Astrocyte (in vitro differentiated cells and primary cell): Measurements from ENCODE around the gene CDC26. TPM values are rescaled to one million over a fixed set of nuclear protein-coding genes. Genes with fewer than 3 reads are reported as not detected.

Experiments
- DNase-seq: peaks from one replicate; pipeline ENCODE4 v3.0.0-alpha.2; 2010; ENCODE audit warnings: low read depth
- FAIRE-seq: peaks from 2 replicates; lab custom pipeline; 2011; peaks lifted over from hg19 to GRCh38; lab: Jason Lieb, UNC
- H2AFZ ChIP-seq: 2 replicates; pipeline ENCODE4 v1.6.0; 2012; ENCODE audit warnings: low read depth, low read length, inconsistent platforms
- H3K27ac ChIP-seq: 2 replicates; pipeline ENCODE4 v1.5.1; 2011; ENCODE audit warnings: low read depth, low read length, inconsistent platforms
- H3K27me3 ChIP-seq: 2 replicates; pipeline ENCODE4 v1.6.0; 2011; ENCODE audit warnings: low read length, inconsistent platforms; ENCODE audit not compliant: insufficient read depth
- H3K36me3 ChIP-seq: 2 replicates; pipeline ENCODE4 v1.5.1; 2011; ENCODE audit warnings: low read length, inconsistent platforms; ENCODE audit not compliant: insufficient read depth
- H3K4me1 ChIP-seq: 2 replicates; pipeline ENCODE4 v1.5.1; 2011; ENCODE audit warnings: low read length, inconsistent platforms; ENCODE audit not compliant: insufficient read depth
- H3K4me2 ChIP-seq: 2 replicates; pipeline ENCODE4 v1.6.0; 2012; ENCODE audit warnings: low read length, inconsistent platforms
- H3K4me3 ChIP-seq: 2 replicates; pipeline ENCODE4 v1.5.1; 2011; ENCODE audit warnings: low read depth, mild to moderate bottlenecking, low read length, inconsistent platforms; ENCODE audit not compliant: insufficient read depth
- H3K79me2 ChIP-seq: 2 replicates; pipeline ENCODE4 v1.6.0; 2012; ENCODE audit warnings: mild to moderate bottlenecking, low read length, inconsistent platforms; ENCODE audit not compliant: insufficient read depth
- H3K9ac ChIP-seq: 2 replicates; pipeline ENCODE4 v1.6.0; 2012; ENCODE audit warnings: mild to moderate bottlenecking, low read length, inconsistent platforms
- H3K9me3 ChIP-seq: 2 replicates; pipeline ENCODE4 v1.5.1; 2012; ENCODE audit warnings: low read depth, mild to moderate bottlenecking, low read length, inconsistent platforms; ENCODE audit not compliant: insufficient read depth
- H4K20me1 ChIP-seq: 2 replicates; pipeline ENCODE4 v1.6.0; 2012; ENCODE audit warnings: low read length, inconsistent platforms; ENCODE audit not compliant: insufficient read depth
- H3K27ac Mint-ChIP-seq: one replicate; pipeline ENCODE4 v1.8.0; 2021; ENCODE audit warnings: mild to moderate bottlenecking, mixed read lengths; ENCODE audit not compliant: unreplicated experiment
- H3K27me3 Mint-ChIP-seq: one replicate; pipeline ENCODE4 v1.8.0; 2021; ENCODE audit warnings: low read depth, mixed read lengths; ENCODE audit not compliant: unreplicated experiment
- H3K36me3 Mint-ChIP-seq: one replicate; pipeline ENCODE4 v1.8.0; 2021; ENCODE audit warnings: low read depth, mixed read lengths; ENCODE audit not compliant: unreplicated experiment
- H3K4me1 Mint-ChIP-seq: one replicate; pipeline ENCODE4 v1.8.0; 2021; ENCODE audit warnings: low read depth, mixed read lengths; ENCODE audit not compliant: unreplicated experiment
- H3K4me3 Mint-ChIP-seq: one replicate; pipeline ENCODE4 v1.8.0; 2021; ENCODE audit warnings: mild to moderate bottlenecking, moderate library complexity, mixed read lengths; ENCODE audit not compliant: unreplicated experiment
- H3K9me3 Mint-ChIP-seq: one replicate; pipeline ENCODE4 v1.8.0; 2021; ENCODE audit warnings: mild to moderate bottlenecking, mixed read lengths; ENCODE audit not compliant: unreplicated experiment
- EZH2 ChIP-seq: IDR thresholded peaks from 2 replicates; pipeline ENCODE4 v1.6.1; 2012; ENCODE audit warnings: mild to moderate bottlenecking, low read length, inconsistent platforms; ENCODE audit not compliant: insufficient read depth
- total RNA-seq: library from RNA; stranded (reverse); gene quantifications from 2 replicates; pipeline ENCODE4 v1.2.1, GENCODE V29; 2021
- TF ChIP-seq, protein P1 (sequence below): IDR thresholded peaks from 2 replicates; pipeline ENCODE4 v1.5.1; 2011; ENCODE audit warnings: low read depth, mild to moderate bottlenecking, inconsistent platforms, low read length, moderate library complexity; ENCODE audit not compliant: insufficient read depth

CDC26 gene
- total RNA-seq, 1 donor from 2014 or later: 23.9 TPM

- DNase-seq (no peak), FAIRE-seq (no peak)
- Mint-ChIP-seq H3K4me1 (no peaks in the 10 kb centered on the region), H3K4me3 (no peak overlapping the region), H3K9me3 (no peaks in the 10 kb centered on the region), H3K27me3 (no peaks in the 10 kb centered on the region), H3K36me3 (no peaks in the 10 kb centered on the region), H3K27ac (no peak overlapping the region)
- Histone ChIP-seq H3K4me3 (no peak overlapping the region), H3K27me3 (no peaks in the 10 kb centered on the region), H3K27ac (no peak overlapping the region), H3K9ac (no peak overlapping the region), H2AFZ (no peak overlapping the region), H4K20me1 (peaks cover 17% of the 10 kb centered on the region), H3K36me3 (peaks cover 2% of the 10 kb centered on the region), H3K4me2 (no peak overlapping the region), H3K9me3 (no peaks in the 10 kb centered on the region), H3K4me1 (no peaks in the 10 kb centered on the region), H3K79me2 (peaks cover 14% of the 10 kb centered on the region)
- TF ChIP-seq, protein P1, sequence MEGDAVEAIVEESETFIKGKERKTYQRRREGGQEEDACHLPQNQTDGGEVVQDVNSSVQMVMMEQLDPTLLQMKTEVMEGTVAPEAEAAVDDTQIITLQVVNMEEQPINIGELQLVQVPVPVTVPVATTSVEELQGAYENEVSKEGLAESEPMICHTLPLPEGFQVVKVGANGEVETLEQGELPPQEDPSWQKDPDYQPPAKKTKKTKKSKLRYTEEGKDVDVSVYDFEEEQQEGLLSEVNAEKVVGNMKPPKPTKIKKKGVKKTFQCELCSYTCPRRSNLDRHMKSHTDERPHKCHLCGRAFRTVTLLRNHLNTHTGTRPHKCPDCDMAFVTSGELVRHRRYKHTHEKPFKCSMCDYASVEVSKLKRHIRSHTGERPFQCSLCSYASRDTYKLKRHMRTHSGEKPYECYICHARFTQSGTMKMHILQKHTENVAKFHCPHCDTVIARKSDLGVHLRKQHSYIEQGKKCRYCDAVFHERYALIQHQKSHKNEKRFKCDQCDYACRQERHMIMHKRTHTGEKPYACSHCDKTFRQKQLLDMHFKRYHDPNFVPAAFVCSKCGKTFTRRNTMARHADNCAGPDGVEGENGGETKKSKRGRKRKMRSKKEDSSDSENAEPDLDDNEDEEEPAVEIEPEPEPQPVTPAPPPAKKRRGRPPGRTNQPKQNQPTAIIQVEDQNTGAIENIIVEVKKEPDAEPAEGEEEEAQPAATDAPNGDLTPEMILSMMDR: no peak
Measured at GRCh38 chr9:113241161-113241560, 34.2 kb downstream of the CDC26 start.

DNA sequence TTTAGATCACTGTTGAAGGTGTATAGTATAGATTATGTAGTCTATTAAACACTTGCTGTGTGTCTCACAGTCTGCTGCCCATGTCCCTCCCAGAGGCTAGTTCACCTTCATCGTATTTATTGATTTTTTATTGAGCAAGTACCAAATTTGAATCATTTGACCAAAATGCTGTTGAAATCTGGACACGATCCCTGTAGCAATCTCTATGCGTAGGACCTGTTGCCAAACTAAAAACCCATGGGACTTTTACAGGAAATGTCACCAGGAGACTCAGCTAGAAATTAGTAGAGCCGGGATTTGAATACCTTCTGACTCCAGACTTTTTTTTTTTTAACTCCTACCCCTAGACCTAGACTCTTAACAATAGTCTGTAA is 36.5 kb downstream of the CDC26 start:
- Histone ChIP-seq H2AFZ (no peak overlapping the region), H3K27ac (no peak overlapping the region), H3K4me2 (no peak overlapping the region), H4K20me1 (peaks cover 20% of the 10 kb centered on the region), H3K9me3 (no peaks in the 10 kb centered on the region), H3K79me2 (peaks cover 10% of the 10 kb centered on the region), H3K27me3 (no peaks in the 10 kb centered on the region), H3K4me1 (no peaks in the 10 kb centered on the region), H3K36me3 (peaks cover 2% of the 10 kb centered on the region), H3K9ac (no peak overlapping the region), H3K4me3 (no peak overlapping the region)
- Mint-ChIP-seq H3K36me3 (no peaks in the 10 kb centered on the region), H3K4me3 (no peak overlapping the region), H3K9me3 (no peaks in the 10 kb centered on the region), H3K27ac (no peak overlapping the region), H3K4me1 (no peaks in the 10 kb centered on the region), H3K27me3 (no peaks in the 10 kb centered on the region)
- FAIRE-seq (no peak), DNase-seq (no peak)
- TF ChIP-seq EZH2: no peak
- TF ChIP-seq, protein P1: no peak

GRCh38 chr9:113238202-113238858 is 37.0 kb downstream of the CDC26 start:
- no peak for FAIRE-seq
- peaks cover 8% of the 10 kb centered on the region for H3K79me2 ChIP-seq

More at GRCh38 chr9:113238202-113238858, 37.0 kb downstream of the CDC26 start:
- Mint-ChIP-seq H3K27me3 (no peaks in the 10 kb centered on the region), H3K4me1 (no peaks in the 10 kb centered on the region), H3K4me3 (no peak overlapping the region), H3K36me3 (no peaks in the 10 kb centered on the region), H3K9me3 (no peaks in the 10 kb centered on the region), H3K27ac (no peak overlapping the region)
- Histone ChIP-seq H3K4me1 (no peaks in the 10 kb centered on the region), H3K9me3 (no peaks in the 10 kb centered on the region), H3K9ac (no peak overlapping the region), H3K4me3 (no peak overlapping the region), H2AFZ (no peak overlapping the region), H4K20me1 (peaks cover 22% of the 10 kb centered on the region), H3K27ac (no peak overlapping the region), H3K4me2 (no peak overlapping the region), H3K27me3 (no peaks in the 10 kb centered on the region), H3K36me3 (peaks cover 2% of the 10 kb centered on the region)
- DNase-seq: no peak
- TF ChIP-seq EZH2: no peak
- TF ChIP-seq, protein P1: no peak
